K562 (cell line): ENCODE results near the gene PDE4D.

Experiments used
- BRCA1 ChIP-seq, 2 experiments: fragments of 450-650 bp in 1 of 2; sonication (generic) in 1 of 2; formaldehyde crosslinking in 1 of 2; IDR thresholded peaks; 2 replicates each; pipeline versions ENCODE4 v1.5.0 to v1.6.1; 2017 to 2020; ENCODE audit warnings: mild to moderate bottlenecking in 1 of 2, missing genetic modification reagents in 1 of 2
- CAMTA2 ChIP-seq: fragments of 250-450 bp; sonication (Bioruptor Pico); conservative IDR thresholded peaks from 2 replicates; pipeline ENCODE4 v1.5.1; 2022
- CTCF ChIP-seq, 3 experiments: IDR thresholded peaks in 2 of 3; conservative IDR thresholded peaks in 1 of 3; 2 replicates each; pipeline ENCODE4 v1.5.1; 2011 to 2012; ENCODE audit warnings: low read length in 3 of 3, mild to moderate bottlenecking in 3 of 3, control low read depth in 2 of 3, improper control_type of control experiment in 1 of 3, inconsistent platforms in 1 of 3, low read depth in 1 of 3, mixed read lengths in 1 of 3, moderate library complexity in 1 of 3; ENCODE audit not compliant: insufficient read depth in 2 of 3
- EZH2 ChIP-seq: IDR thresholded peaks from 2 replicates; pipeline ENCODE4 v1.6.1; 2012; ENCODE audit warnings: low read depth, mild to moderate bottlenecking, inconsistent platforms, low read length, borderline replicate concordance
- FOXM1 ChIP-seq, 2 experiments: fragments of 450-650 bp in 1 of 2; sonication (generic) in 1 of 2; formaldehyde crosslinking in 1 of 2; IDR thresholded peaks; 2 replicates each; pipeline versions ENCODE4 v1.6.1 to v1.9.0; 2017 to 2022; ENCODE audit warnings: low read depth in 2 of 2, mild to moderate bottlenecking in 2 of 2, missing genetic modification reagents in 1 of 2, moderate library complexity in 1 of 2
- GATA2 ChIP-seq: sonication (generic); formaldehyde crosslinking; IDR thresholded peaks from 2 replicates; pipeline ENCODE4 v1.4.0; 2020; ENCODE audit warnings: mild to moderate bottlenecking, missing genetic modification reagents
- GMEB1 ChIP-seq: fragments of 250-450 bp; sonication (Bioruptor Pico); IDR thresholded peaks from 2 replicates; pipeline ENCODE4 v1.4.0; 2020; ENCODE audit warnings: mild to moderate bottlenecking
- HMGXB4 ChIP-seq: sonication (generic); formaldehyde crosslinking; IDR thresholded peaks from 2 replicates; pipeline ENCODE4 v1.8.1; 2023; ENCODE audit warnings: mild to moderate bottlenecking, missing genetic modification reagents
- NELFE ChIP-seq: IDR thresholded peaks from 2 replicates; pipeline ENCODE4 v1.6.1; 2011; ENCODE audit warnings: mild to moderate bottlenecking; ENCODE audit not compliant: insufficient read depth, insufficient read length
- SMC3 ChIP-seq: conservative IDR thresholded peaks from 2 replicates; pipeline ENCODE4 v1.6.1; 2011; ENCODE audit warnings: low read depth, low read length, improper control_type of control experiment; ENCODE audit not compliant: insufficient read depth

- TF ChIP-seq FOXM1 (IDR thresholded peaks at IDR 0.05; ENCODE audit: low read depth) (no peak), FOXM1 (CRISPR knock-in tag; IDR thresholded peaks at IDR 0.05; ENCODE audit: low read depth) (no peak), SMC3 (no peak), CAMTA2 (no peak), CTCF (IDR thresholded peaks at IDR 0.05 in 2 of 3, conservative IDR thresholded peaks at IDR 0.05 in 1 of 3; ENCODE audit: insufficient read depth in 2 of 3, low read depth in 1 of 3, low read length in 3 of 3) (no peak), NELFE (no peak), GATA2 (CRISPR knock-in tag) (no peak), HMGXB4 (CRISPR knock-in tag) (no peak), EZH2 (no peak), GMEB1 (CRISPR knock-in tag) (no peak), BRCA1 (IDR thresholded peaks at IDR 0.05) (no peak), BRCA1 (CRISPR knock-in tag; IDR thresholded peaks at IDR 0.05) (no peak)
These were observed 969.2 kb downstream of the PDE4D start for GRCh38 chr5:58924306-58924705.
